NCI-H1417 treated with DMSO at 0.1 percent for 48 hours (cell line): ENCODE data around the gene DOCK8.

Source experiments
- DNase-seq: peaks from one replicate; lab custom pipeline; 2025; lab: John Stamatoyannopoulos, UW

DOCK8 gene

DNA sequence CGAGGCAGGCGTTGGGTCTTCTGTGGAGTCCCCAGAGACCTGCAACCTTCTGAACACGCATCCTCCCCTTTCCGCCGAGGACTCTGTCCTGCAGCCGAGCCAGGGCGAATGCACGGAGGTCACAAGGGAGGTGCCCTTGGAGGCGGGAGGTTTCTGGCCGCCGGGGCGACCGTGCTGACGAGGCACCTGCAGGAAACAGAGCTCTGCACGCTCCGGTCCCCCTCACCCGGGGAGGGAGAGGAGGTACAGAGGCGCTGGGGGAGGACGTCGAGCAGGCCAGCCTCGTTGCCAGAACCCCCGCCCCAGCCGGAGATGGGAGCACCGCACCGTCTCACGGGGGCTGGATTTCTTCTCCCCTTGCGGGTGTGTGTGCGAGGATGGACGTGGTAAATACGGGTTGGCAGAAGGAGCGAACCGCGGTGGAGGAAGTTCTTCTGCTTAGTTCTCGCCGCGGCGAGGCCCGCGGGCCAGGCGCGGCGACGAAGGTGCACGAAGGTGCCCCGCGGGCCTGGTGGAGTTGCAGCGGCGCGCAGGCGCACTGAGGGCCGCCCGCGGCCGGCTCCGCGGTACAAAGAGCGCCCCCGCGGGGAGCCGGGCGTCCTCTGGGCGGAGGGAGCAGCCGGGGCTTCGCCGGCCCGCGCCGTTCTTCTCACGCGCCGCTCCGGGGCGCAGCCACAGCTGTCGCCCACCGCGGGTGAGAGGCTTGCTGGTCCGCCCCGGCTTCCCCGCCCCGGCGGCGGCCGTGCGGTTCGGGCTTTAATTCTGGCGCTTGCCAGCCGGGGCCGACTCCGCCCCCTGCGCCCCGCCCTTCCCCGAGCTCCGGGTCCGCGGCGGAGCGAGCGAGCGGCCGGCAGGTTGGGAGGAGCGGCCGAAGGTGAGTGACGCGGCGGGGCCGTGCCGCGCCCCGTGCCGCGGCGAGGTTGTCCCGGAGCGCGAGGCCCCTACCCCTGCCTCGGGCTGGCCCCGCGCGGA lies 289.5 kb downstream of the DOCK8 start, which contains the start of gene KANK1:
Gene KANK1, plus strand, starts transcription at position 815 of the 972 bp plus-strand sequence.
- DNase-seq: no peak

DNA sequence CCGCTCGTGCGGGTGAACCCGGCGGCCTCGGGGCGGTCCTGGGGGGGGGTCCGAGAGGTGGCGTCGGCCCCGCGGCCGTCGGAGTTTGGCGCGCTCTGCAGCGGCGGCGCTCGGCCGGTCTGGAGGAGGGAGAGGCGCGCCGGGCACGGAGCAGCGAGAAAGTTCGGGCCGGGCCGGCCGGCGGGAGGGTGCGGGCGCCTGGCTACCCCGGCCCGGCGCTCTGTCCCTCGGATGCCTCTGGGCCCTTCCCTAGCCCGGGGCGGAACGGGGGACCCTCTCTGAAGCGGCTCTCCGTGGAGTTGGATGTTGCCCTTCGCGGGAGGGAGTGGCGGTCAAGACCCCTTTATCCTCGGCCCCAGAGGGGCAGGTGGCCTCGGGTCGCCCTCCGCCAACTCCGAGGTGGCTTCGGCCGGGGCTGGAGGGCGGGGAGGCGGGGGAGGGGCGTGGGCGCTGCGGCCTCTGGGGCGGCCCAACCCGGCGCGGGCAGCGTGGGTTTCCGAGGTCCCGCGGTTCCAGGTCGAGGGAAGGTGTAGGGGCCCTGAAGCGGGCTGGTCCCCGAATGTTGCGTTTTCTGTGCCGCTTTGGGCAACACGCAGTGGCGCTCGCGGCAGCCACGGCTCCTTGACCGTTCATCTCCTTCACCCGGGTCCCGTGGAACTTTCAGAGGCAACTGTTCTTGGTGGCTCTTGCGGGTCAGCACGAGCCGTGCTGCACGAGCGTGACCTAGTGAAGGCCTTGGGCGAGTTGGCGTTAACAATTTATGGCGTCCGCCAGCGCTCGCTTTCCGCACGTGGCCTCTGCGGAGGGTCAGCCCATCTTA lies 290.5 kb downstream of the DOCK8 start:
- no peak for DNase-seq

DNA sequence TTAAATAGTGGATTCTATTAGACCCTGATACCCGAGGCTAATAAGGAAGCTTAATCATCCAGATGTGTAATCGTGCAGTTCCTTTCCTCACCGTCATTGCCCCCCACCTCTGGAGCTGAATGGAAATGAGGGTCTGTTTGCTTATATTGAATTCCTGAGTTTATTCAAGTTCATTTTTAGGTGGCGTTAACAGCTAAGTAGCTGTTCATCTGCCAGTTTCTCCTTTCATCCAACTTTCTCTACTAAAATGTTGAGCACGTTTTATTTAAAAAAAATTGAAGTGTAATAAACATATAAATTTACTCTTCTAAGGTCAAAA lies 291.0 kb downstream of the DOCK8 start:
- no peak for DNase-seq

DNA sequence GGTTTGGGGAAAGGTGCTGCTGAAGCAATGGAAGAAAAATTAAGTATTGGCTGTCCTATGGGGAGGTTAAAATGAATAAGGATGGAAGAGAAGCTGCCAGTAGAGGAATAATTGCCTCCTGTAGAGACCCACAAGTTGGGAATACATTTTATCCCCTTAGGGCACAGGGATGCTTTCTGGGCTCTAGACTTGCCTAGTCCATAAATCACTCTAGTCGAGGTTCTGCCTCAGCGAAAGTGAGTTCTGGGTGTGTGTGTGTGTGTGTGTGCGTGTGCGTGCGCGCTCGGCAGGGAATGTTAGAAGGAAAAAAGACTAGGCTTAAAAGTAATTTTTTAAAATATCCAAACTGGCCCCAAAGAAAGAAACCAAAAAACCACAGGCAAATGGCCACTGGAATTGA lies 291.6 kb downstream of the DOCK8 start:
- no peak for DNase-seq

DNA sequence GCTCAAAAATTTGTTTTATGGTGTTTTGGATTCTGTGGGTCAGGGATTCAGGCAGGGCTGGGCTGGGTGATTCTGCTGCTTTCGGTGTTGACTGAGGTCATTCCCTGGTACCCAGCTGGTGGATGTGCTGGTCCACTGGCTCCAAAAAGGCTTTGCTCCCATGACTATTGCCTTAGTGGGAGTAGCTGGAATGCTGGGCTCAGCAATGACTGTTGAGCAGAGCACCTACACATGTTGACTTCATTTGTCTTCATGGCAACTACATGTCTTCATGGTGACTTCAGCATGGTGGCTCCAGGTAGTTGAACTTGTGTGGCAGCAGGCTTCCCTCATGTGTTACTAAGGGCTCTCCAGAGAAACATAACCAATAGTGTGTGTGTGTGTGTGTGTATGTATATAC lies 297.2 kb downstream of the DOCK8 start:
- no peak for DNase-seq

DNA sequence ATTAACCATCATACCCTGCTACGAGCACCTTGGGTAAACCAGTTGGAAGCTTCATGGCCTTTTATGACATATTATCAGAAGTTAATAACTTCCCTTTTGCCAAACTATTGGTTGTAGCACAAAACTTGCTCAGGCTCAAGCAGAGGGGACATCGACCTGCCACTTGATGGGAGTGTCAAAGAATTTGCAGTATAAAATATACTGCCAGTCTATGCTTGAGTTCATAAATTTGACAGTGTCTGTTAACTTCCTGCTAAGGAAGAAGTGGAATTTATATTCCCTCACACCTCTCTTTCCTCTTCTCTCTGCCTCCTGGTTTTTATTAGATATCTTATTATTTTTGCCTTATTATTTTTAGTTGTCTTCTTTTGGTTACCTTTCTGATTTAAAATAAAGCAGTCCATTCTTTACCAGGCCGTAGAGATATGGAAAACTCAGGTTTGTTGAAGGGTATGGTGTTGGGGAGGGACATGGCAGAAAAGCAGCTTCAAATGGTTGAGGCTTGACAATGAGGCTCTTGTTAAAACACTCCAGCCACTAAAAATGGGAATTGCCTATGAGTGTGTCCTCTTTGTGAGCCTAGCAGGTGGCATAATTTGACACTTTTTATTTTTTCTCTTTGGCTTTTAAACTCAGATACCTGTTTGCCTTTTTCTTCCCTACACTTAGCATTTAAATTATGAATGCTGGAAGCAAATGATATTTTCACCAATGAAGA lies 298.0 kb downstream of the DOCK8 start:
- DNase-seq: no peak
